DMS114 treated with DMSO at 0.1 percent for 48 hours (cell line): ENCODE results near the gene BACH2.
"Not testable (repeated sequence)": the region's sequence is repeated elsewhere in the genome, so short reads cannot be mapped to it uniquely, and the experiment has no call there.

Experiments used
- DNase-seq: peaks from one replicate; lab custom pipeline; 2025; ENCODE audit not compliant: unreplicated experiment; lab: John Stamatoyannopoulos, UW

Gene BACH2

DNA sequence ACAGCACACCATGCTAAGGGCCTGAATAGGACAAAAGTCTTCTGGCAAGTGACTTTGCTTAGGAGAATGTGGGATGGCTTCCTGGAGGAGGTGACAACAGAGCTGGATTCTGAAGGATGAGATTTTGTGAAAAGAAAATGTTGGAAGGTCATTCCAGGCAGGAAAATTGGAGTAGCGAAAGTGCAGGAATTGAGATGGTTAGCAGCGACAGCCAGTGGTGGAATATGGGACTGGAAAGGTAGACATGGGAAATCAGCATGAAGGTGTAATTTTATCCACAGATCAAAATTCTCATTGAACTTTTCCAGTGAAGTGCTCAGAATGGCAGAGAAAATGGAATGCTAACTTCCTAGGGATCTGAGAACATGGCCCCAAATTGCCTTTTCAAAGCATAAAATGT lies 5.7 kb upstream of the BACH2 start:
- no peak for DNase-seq

DNA sequence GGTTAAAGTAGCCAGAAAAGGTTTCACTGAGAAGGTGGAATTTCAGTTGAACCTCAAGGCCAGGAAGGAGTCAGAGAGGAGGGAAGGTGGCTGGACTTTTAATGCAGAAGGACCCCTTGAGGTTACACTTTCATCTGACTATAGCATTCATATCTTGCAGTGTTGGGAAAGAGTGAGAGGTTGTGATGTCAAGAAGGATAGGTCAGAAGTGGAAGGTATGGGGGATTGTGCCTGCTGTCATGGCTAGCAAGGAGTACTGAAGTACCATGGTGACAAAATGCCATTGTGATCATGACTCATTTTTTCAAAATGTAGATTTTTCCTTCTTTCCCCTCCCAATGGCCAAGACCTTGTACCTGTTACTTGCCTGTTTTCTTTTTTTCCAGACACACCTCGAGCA lies 5.2 kb upstream of the BACH2 start:
- no peak for DNase-seq

DNA sequence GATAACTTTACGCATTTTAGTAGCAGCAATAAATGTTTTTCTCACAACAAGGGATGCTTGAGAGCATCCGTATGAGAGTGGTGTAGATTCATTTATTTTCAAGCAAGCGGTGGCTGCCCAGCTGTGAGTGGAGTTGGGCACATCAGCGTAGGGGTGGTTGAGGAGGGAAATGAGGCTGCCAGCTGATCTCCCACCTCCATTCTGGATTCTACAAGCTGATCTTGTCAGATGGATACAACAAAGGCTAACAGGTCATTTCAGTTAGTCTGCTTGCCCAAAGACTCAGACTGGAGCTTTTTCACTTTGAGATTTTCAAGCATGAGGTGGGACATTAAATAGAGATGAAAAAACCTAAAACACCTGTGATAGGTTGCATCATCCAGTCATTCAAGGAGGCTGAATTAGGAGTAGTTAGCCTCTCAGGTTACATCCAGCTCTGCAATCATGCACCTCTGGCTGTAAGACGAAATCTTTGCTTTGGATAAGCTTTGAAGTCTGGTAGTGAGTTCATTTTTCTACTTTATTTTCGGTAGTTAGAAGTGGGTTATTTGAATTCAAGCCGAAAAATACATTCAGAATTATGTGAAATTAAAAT lies 1.9 kb upstream of the BACH2 start:
- no peak for DNase-seq

DNA sequence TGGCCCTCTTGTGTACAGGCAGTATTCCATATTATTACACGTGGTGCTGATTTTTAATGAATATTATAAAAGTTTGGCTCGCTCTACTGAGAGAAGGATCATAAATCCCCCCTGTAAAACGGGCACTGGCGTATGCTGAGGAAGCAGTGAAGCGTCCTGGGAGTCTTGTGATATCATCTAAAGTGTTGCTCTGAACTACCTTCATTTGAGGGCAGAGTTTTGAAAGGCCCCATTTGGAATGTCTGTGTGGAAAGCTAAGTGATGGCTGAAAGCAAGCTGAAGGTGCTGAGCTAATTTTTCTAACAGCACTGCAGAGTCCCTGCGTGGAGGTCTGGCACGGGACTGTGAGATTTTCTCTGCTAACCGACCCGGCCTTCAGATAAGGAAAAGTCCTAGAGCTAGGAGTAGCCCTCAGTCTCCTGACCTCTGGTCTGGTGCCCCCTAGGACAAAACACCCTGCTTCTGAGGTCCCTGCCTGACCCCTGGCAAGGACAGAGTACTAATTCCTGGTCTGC lies 1.3 kb upstream of the BACH2 start:
- no peak for DNase-seq

DNA sequence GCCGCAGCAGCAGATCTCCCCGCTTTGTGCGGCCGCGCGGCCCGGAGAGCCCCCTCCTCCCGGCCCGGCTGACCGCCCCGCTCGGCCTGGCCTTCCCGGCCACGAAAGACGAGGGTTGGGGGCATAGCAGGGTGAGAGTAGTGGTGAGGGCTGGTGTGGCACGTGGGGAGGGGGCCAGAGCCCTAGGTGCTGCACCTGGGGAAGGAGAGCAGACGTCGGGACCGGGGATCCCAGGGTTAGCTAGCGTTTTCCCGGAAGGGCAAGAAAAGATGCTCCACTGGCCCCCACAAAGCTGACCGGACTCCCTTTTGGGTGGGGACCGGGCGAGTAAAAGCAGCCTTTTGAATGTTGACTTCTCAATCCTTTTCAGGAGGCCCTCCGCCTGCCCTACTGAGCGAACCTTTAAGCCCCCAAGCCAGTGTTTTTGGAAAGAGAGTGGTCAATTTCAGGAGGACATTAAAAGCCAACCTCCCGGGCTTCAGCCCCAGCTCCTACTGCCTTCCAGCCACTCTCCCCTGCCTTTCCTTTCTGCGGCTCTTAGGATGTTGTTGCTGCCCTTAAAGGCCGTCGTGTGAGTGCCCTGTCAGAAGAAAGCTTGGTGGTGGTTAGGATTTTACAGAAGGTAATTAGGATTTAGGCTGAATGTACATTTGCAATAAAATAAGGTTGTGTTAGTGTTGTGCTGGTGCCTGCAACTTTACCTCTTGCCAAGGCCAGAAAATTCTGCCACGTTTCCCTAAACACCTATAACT lies 648 bp upstream of the BACH2 start:
- no peak for DNase-seq

DNA sequence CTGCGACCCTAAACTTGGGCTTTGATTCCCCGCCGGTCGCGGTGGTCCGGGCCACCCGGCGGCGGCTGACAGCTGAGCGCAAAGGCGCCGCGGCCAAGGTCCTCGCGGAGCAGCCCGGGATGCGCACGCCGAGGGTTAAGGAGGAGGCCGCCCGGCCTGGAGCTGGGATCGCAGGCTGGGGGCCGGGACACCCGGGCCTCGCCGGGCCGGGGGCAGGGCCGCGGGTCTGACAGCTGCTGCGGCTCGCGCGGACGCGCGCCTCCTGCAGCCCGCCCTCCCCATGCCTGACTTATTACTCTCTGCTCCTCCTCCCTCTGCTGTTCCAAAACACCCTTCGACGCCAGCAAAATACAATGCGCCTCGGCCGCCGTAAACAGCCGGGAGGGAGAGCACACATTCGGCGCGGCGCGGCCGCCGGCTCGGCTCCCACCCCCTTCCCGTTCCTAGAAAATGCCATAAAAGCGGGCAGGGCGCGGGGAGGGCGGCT lies 746 bp downstream of the BACH2 start:
- DNase-seq, result peak; percentile 10

DNA sequence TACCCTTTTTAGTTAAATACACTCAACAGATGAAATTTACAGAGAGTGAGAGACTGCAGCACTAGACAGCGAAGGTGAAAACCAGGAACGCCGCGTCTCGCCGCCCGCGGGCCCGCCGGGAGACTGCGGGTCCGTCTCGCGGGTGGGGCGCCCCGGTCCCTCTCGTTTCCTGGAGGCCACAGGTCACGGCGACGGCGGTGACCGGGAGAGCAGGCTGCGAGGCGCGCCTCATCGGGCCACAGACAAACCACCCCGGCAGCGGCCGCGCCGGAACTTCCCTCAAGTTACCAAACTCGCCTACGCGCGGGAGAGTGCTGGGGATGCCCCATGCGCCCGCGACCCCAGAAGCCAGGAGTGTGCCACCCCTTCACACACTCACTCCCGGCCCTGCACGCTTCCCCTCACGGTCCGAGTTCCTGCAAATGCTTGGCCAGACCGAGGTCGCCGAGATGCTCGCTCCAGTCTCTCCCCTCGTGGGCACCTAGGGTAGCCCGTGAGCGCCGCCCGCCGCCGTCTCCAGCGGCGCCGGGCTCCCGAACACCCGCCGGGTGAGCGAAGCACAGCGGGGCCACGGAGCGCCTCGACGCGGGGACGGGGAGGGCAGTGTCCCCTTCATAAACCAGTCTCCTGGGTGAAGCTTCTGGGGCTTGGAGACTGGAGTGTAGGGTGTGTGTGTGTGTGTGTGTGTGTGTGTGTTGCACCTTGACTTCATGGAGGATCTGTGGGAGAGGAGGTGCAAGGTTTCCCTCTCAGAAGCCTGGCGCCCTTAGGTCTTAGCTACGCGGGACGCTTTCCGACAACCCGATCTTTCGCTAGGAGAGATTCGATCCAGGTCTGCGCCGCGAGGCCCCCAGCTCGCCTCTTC lies 1.4 kb downstream of the BACH2 start:
- DNase-seq, result no peak

DNA sequence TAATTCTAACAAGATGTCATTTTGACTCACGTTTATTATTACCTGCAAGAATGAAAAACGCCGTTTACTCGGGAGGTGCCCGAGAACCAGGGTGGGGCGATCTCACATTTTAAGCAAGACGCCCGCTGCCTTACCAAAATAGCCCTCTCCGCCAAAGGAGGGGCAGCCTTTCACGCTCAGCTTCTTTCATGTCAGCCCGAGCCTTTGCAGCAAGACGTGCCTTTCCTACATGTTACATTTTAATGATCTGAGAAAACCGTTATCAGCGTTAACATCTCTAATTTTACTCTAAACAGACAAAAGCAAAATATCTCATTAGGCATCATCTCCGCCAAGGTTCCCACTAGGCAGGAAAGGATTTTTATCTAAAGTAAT lies 2.0 kb downstream of the BACH2 start:
- no peak for DNase-seq

DNA sequence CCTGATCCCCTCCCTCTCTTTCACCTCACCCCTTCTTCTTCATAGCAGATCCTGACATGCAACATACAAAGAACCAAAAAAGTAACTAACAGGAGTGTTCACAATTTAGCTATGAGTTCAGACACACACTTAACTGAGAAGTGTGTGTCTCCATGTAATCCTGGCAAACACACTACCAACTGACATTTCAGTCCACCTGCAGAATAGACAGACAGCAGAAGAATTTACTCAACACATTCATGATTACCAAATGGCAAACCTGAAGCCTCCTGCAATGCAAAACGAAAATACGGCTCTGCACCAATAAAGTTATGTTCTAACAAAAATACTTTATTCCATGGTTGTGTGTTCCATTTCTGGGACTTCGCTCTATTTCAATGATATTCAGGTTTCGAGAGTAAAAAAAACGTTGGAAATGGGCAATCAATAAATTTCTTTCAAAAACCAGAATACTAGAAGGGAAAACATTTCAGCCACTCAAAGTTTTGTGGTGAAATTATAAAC lies 2.6 kb downstream of the BACH2 start:
- DNase-seq, result no peak

DNA sequence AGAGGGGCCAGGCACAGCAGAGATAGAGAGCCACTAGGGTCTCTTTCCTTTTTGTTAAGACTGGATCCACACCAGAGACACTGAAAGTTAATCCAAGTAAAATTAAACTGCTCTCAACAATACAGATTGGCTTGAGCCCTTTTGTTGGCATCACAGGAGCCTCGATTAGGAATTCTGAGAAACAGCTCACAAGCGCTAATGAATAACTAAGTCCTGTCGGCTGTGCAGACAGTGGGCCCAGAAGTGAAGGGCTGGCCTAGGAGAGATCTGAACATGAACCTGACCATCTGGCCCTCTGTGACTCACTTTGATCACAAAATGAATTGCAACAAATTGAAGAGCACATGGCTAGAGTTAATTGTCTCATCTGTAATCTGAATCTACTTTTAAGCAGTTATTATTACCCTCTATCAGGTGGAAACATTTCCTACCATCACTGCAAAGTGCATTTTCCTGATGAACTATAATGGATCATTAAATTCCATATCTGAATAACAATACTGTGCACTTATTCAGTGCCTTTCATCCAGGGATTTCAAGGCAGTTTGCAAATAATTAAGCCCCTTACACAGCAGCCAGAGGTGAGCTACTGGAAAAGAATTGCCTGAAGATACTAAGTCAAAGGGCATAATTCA lies 3.2 kb downstream of the BACH2 start:
- DNase-seq, result no peak

DNA sequence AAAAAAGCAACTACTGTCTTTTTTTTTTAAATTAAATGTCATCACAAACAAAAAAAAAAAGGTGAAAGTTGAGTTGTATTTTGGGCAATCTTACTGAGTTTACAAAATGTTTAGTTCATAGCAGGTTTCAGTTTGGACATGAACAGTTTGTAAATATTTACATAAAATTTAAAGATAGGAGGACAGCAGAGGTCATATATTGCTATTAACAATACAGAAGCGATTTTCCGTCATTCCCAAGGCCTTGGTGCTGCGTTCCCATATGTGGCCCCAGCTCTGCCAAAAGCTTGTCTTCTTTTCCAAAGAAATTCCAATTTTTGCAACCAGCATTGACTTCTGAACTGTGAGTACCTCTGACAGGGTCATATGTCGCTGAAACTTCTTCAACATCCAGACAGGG lies 5.1 kb downstream of the BACH2 start:
- DNase-seq, result no peak

DNA sequence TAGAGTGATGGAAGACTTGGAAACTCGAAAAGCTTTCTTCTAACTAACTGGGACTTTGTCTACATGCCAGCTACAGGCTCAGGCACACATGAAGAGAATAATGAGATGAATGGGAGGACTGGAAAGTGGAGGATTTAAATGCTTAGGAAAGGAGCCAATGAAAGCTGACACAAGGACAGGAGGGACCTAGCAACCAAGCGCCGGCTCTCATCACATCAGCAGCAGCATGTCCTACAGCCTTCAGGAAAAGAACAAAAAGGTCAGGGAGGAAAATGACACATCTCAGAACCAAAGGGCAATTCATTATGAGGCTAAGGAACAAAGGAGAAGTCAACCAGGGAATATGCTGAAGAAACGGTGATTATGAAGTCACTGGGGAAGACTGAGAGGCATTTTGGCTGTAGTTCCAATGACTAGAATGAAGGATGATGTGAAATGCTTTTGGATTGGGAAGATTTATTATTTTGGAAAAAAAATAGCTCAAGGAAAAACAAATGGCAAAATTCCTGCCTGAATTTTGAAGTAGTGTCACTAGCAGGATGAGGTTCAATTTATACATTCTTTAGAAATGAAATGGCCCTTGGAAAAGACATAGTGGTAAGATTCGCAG lies 5.7 kb downstream of the BACH2 start:
- DNase-seq, result no peak

DNA sequence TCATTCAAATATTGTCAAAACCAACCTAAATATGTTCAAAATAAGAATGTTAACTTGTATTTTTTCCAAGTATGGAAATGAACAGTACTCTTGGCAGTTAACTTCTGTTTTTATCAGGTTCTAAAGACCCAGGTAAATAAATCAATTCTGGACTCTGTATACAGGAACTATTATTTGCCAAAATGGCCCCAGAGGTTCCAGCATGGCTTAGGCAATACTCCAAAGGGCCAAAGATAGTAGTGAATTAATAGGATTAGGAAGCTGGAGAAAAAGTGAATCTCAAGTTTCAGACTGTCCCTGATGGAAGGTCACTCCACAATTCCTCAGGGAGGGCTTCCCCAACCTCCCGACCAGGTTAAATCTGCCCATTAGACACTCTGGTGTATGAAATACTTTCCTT lies 6.7 kb downstream of the BACH2 start:
- no peak for DNase-seq

DNA sequence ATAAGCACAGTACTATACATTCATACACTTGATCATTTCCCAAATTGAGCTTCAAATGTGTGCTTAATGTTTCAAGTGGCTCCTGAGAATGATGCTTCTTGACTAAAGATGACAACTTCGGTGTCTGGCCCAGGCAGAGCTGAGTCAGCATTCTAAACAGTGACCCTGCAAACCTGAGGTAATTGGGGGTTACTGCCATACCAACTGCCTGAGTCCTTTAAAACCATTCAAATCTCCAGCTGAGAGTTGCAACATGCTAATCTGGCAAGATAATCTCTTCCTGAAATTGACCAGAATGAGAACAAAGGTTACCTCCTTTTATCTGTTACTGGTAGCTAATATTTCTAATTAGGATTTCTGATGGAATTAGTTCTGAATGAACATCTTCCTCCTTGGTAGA lies 8.2 kb downstream of the BACH2 start:
- DNase-seq, result no peak

DNA sequence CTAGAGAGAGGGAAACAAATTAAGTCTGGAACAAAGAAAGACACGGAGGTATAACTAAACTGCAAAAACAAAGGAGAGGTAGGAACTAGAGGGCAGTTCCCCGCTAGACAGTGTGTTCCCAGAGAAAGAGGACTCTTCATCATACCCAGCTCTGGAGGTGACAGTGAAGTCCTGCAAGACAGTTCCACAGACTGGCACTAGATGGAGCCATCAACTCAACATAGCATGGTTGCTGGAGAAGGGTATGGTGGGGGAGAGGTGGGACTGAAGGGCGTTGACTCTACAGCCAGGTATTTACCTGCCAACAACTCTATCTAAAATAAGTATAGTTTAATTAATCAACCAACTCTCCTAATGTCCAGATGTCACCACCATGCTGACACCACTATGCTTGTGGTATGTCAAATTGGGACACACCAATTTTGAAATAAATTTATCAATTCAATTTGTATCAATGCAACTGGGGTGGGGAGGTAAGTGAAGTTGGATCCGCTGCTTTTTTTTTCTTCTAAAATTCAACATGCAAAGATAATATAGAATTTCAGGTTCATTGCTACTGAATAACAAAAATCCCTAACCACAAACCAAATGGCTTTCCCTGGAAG lies 9.7 kb downstream of the BACH2 start:
- no peak for DNase-seq

DNA sequence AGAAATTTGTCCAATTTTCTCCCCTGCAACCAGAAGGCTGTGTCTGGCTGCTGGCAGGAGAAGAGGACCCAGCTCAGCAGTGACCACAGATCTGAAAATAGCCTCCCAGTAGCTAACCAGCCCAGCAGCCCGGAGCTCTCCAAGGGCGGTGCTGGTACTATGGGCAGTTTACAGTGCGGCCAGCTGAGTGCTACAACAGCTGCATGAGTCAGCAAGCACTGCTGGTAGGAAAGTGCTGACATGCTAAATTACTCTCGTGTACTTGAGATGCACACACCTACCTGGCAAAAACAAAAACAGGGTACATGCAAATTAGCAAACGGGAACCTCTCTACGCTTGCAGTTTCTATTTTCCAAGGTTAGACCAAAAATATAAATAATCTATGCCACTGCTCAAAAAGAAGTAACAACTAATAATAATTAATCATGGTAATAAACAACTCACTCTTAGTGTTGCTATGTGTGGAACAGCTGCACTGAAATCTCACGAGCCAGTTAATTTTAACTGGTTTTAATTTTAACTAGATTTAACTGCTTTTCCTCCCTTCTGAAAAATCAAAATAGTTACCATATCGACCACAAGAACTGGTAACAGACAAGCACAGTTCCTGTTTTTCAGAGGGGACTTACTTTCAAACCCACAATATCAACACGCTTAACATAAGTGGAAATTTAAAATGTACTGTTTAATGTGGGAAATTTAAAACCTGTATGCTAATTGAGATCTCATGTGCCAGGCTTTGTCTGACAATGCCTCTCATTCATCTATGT lies 10.8 kb downstream of the BACH2 start:
- no peak for DNase-seq

DNA sequence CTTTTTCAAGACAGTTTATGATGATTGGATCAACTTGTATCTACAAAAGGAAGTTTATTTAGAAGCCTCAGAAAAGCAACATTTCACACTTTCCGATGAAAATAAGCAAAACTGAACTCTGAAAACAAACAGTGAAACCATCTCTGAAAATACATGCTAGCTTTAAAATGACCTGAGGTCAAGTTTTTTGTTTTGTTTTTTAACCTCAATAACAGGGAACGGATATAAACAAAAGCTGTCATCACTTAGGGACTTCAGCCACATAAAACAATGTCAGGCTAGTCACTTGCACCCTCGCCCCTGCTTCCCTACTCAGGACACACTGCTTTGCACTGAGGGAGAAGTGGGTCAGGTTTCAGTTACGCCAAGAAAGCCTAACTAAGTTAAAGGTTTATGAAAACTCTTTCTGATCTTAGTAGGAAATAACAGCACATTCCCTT lies 11.6 kb downstream of the BACH2 start:
- DNase-seq, result no peak

DNA sequence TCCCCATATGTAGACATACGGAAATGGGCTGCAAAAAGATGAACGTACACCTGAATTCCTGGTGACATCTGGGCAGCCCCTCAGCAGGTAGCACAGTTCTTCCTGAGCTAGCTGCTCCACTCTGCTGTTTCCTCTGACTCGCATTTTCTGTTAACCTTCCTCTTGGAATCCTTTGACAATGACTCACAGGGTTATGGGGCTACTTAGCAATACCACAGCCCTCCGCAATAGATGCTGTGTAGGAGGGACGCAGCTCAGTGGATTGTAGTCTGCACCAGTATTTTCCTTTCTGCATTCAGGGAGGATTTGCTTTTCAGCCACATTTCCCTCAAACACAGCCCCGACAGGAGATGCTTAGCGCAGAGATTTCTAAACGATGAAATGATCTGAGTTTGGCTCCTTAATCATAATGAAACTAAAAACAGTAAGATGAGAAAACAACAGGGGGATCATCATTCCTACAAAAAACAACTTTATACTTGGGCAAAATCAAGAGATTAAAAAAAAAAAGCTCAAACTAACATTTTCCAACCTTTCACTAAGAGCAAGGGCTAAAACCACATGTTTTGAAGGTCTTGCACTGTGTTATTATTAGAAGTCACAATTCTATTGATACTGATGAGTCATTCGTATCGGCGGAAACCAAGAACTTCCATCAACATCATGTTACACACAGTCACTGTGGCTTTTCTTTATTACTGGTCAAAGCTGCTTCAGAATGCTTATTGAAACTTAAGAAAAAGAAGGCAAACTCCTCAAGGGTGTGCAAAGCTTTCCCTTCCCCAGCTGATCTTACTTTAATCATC lies 12.2 kb downstream of the BACH2 start:
- DNase-seq, result no peak

DNA sequence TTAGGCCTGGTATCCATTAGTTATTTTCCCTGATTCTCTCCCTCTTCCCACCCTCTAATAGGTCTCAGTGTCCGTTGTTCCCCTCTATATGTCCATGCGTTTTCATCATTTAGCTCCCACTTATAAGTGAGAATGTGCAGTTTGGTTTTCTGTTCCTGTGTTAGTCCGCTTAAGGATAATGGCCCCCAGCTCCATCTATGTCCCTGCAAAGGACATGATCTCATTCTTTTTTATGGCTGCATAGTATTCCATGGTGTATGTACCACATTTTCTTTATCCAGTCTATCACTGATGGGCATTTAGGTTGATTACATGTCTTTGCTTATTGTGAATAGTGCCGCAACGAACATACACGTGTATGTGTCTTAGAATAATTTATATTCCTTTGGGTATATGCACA lies 14.4 kb downstream of the BACH2 start:
- not testable (repeated sequence) for DNase-seq
